ENCODE results near the gene CDHR2. TPM values are rescaled to one million over a fixed set of nuclear protein-coding genes. Genes with fewer than 3 reads are reported as not detected.

Gene CDHR2
- total RNA-seq, 1 experiment from 2014 or later, result 7.8 TPM

GRCh38 chr5:176612008-176612407, 62.9 kb downstream of the CDHR2 start:
- peaks cover 41% of the 10 kb centered on the region for H3K27me3 Mint-ChIP-seq (ENCODE audit: unreplicated experiment)
- no peak for DNase-seq
- H3K4me1 Mint-ChIP-seq (ENCODE audit: low read depth, unreplicated experiment), result peaks cover 30% of the 10 kb centered on the region
- no peaks in the 10 kb centered on the region for H3K9me3 Mint-ChIP-seq (ENCODE audit: low read depth, unreplicated experiment)
- no TSS peak for BruUV-seq (replicated peaks)
- H3K36me3 Mint-ChIP-seq (ENCODE audit: insufficient read depth, unreplicated experiment), result peaks cover 19% of the 10 kb centered on the region
- no peak for TF ChIP-seq CTCF (IDR thresholded peaks at IDR 0.05; ENCODE audit: unreplicated experiment)
- H3K4me3 Mint-ChIP-seq (ENCODE audit: low read depth, unreplicated experiment), result no peak overlapping the region
- no peak overlapping the region for H3K27ac Mint-ChIP-seq (ENCODE audit: unreplicated experiment)
- intact Hi-C loops (cut with micrococcal nuclease; ENCODE audit: unreplicated experiment), result loop anchor here (5.0 to 10.0 kb wide), 2 partner anchors 70 to 197 kb away; partner anchors contain the start of gene CLTB
- CTCF ChIA-PET, result no interaction called here

GRCh38 chr5:176612855-176613254, 63.7 kb downstream of the CDHR2 start:
- Mint-ChIP-seq H3K9me3 (ENCODE audit: low read depth, unreplicated experiment) (no peaks in the 10 kb centered on the region), H3K4me1 (ENCODE audit: low read depth, unreplicated experiment) (peaks cover 30% of the 10 kb centered on the region), H3K27ac (ENCODE audit: unreplicated experiment) (no peak overlapping the region), H3K4me3 (ENCODE audit: low read depth, unreplicated experiment) (no peak overlapping the region), H3K36me3 (ENCODE audit: insufficient read depth, unreplicated experiment) (peaks cover 19% of the 10 kb centered on the region), H3K27me3 (ENCODE audit: unreplicated experiment) (peaks cover 50% of the 10 kb centered on the region)
- no peak for TF ChIP-seq CTCF (IDR thresholded peaks at IDR 0.05; ENCODE audit: unreplicated experiment)
- CTCF ChIA-PET, result interaction anchor here (0.8 kb wide), 1 partner anchor 66 kb away, joined by 13 read pairs; no protein-coding TSS in a partner anchor
- no peak for DNase-seq
- intact Hi-C loops (cut with micrococcal nuclease; ENCODE audit: unreplicated experiment), result loop anchor here (5.0 to 10.0 kb wide), 2 partner anchors 71 to 198 kb away; partner anchors contain the start of gene CLTB
- BruUV-seq (replicated peaks), result no TSS peak

GRCh38 chr5:176614805-176615478, 65.8 kb downstream of the CDHR2 start:
- Mint-ChIP-seq H3K9me3 (ENCODE audit: low read depth, unreplicated experiment) (no peaks in the 10 kb centered on the region), H3K4me1 (ENCODE audit: low read depth, unreplicated experiment) (peaks cover 26% of the 10 kb centered on the region), H3K36me3 (ENCODE audit: insufficient read depth, unreplicated experiment) (peaks cover 9% of the 10 kb centered on the region), H3K4me3 (ENCODE audit: low read depth, unreplicated experiment) (no peak overlapping the region), H3K27ac (ENCODE audit: unreplicated experiment) (no peak overlapping the region), H3K27me3 (ENCODE audit: unreplicated experiment) (peaks cover 70% of the 10 kb centered on the region)
- CTCF ChIA-PET, result interaction anchor here (0.8 kb wide), 1 partner anchor 79 kb away, joined by 3 read pairs; no protein-coding TSS in a partner anchor
- intact Hi-C loops (cut with micrococcal nuclease; ENCODE audit: unreplicated experiment), result loop anchor here (5.0 to 10.0 kb wide), 2 partner anchors 73 to 200 kb away; partner anchors contain the start of gene CLTB
- DNase-seq, result peak; percentile 30
- no TSS peak for BruUV-seq (replicated peaks)
- no peak for TF ChIP-seq CTCF (IDR thresholded peaks at IDR 0.05; ENCODE audit: unreplicated experiment)

- H3K9me3 Mint-ChIP-seq (ENCODE audit: low read depth, unreplicated experiment), result no peaks in the 10 kb centered on the region
- peaks cover 35% of the 10 kb centered on the region for H3K4me1 Mint-ChIP-seq (ENCODE audit: low read depth, unreplicated experiment)
- no peak for DNase-seq
- BruUV-seq (replicated peaks), result no TSS peak
- H3K36me3 Mint-ChIP-seq (ENCODE audit: insufficient read depth, unreplicated experiment), result peaks cover 7% of the 10 kb centered on the region
- CTCF ChIA-PET, result interaction anchor here (0.6 to 0.8 kb wide), 2 partner anchors 10 to 78 kb away, joined by 3 to 7 read pairs; no protein-coding TSS in a partner anchor
- no peak overlapping the region for H3K27ac Mint-ChIP-seq (ENCODE audit: unreplicated experiment)
- intact Hi-C loops (cut with micrococcal nuclease; ENCODE audit: unreplicated experiment), result loop anchor here (10.0 kb wide), 1 partner anchor 202 kb away; the partner anchor contains the start of gene CLTB
- no peak for TF ChIP-seq CTCF (IDR thresholded peaks at IDR 0.05; ENCODE audit: unreplicated experiment)
- H3K4me3 Mint-ChIP-seq (ENCODE audit: low read depth, unreplicated experiment), result no peak overlapping the region
- H3K27me3 Mint-ChIP-seq (ENCODE audit: unreplicated experiment), result peaks cover 80% of the 10 kb centered on the region
Observed at GRCh38 chr5:176616511-176616910, 67.4 kb downstream of the CDHR2 start.
